ENCODE data around the gene EFHD2. TPM values are rescaled to one million over a fixed set of nuclear protein-coding genes. Genes with fewer than 3 reads are reported as not detected.
A peak's percentile ranks its signal among the peaks of the same experiment; 100 is the strongest.

Gene EFHD2
- polyA plus RNA-seq, 3 donors = 314 to 329 (median 323) TPM

- TF ChIP-seq CTCF (IDR thresholded peaks at IDR 0.05) = no peak
- intact Hi-C loops (cut with micrococcal nuclease) = loop anchor here in 1 of 2 donors (5.0 kb wide), 1 partner anchor 97 kb away; no protein-coding TSS in a partner anchor
- peaks cover 94% of the 10 kb centered on the region for H4K20me1 ChIP-seq (ENCODE audit: insufficient read depth, low read length)
- Mint-ChIP-seq H3K4me1 (peaks cover 75% of the 10 kb centered on the region), H3K36me3 (peaks cover 47 to 86% of the 10 kb centered on the region in 2 donors), H3K27me3 (ENCODE audit: low read depth in 3 of 3) (peaks cover 0 to 2% (median 2%) of the 10 kb centered on the region in 3 donors), H3K4me3 (peak overlapping the region in 1 of 2 donors; percentile 37), H3K9me3 (peaks cover 0 to 2% (median 0%) of the 10 kb centered on the region in 7 donors), H3K27ac (peak overlapping the region; percentile 85 to 99 (median 98))
- peaks cover 41 to 57% of the 10 kb centered on the region in 2 donors for H3K36me3 ChIP-seq (replicated peaks in 1 of 2; ENCODE audit: control insufficient read depth in 1 of 2, insufficient read depth in 2 of 2, low read length in 2 of 2)
- peaks cover 85 to 99% of the 10 kb centered on the region in 2 donors for H3K4me1 ChIP-seq (ENCODE audit: control insufficient read depth in 1 of 2, insufficient read depth in 2 of 2, low read length in 2 of 2)
- H3K4me3 ChIP-seq (replicated peaks in 1 of 3; ENCODE audit: low read depth in 2 of 3, low read length in 3 of 3) = peak overlapping the region in 1 of 3 experiments; percentile 24
- H3K79me2 ChIP-seq (ENCODE audit: insufficient read depth, low read length) = peaks cover 96% of the 10 kb centered on the region
- H3K9me3 ChIP-seq (replicated peaks in 1 of 2; ENCODE audit: control insufficient read depth in 1 of 2, insufficient read depth in 1 of 2, low read length in 2 of 2) = no peaks in the 10 kb centered on the region
- H3K9ac ChIP-seq (ENCODE audit: insufficient read depth, low read length, poor library complexity, severe bottlenecking) = no peak overlapping the region
- no peaks in the 10 kb centered on the region for H3K27me3 ChIP-seq (ENCODE audit: control insufficient read depth in 2 of 2, insufficient read depth in 2 of 2, low read length in 2 of 2)
- WGBS (ENCODE audit: insufficient coverage) = 97% methylated on average over 16 of the region's 18 CpGs
- peak overlapping the region; percentile 63 to 76 for H3K27ac ChIP-seq (ENCODE audit: low read depth in 1 of 2, low read length in 2 of 2)
- H2AFZ ChIP-seq (ENCODE audit: insufficient read depth, low read depth, low read length, poor library complexity, severe bottlenecking) = no peak overlapping the region
- peak overlapping the region; percentile 26 for H3K4me2 ChIP-seq (replicated peaks; ENCODE audit: extremely low read depth, low read length, poor library complexity, severe bottlenecking)
- DNase-seq = no peak
These were observed 9.3 kb downstream of the EFHD2 start for GRCh38 chr1:15418806-15419515.

DNA sequence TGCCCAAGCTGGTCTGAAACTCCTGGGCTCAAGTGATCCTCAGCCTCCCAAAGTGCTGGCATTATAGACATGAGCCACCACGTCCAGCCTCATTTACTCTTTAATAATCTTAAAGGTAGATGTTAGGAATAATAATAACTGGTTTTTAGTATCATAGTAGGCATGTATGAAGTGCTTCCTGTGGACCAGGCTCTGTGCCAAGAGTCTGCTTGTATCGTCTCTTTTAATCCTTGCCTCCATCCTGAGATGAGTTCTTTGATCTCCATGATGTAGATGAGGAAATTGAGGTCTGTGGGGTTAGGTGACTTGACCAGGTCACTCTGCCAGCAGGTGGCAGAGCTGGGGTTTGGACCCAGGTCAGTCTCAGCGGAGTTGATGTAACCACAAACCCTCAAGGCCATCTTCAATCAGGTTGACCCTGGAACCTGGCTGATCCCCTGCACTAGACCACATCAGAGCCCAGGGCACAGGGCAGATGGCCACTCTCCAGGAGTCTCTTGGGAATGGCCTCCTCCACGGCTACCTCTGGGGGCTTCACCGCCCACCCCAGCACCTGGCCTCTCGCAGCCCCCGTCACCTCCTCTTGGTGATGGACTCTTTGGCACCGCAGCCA lies 11.3 kb downstream of the EFHD2 start:
- 81% methylated on average over 7 of the region's 8 CpGs for WGBS (ENCODE audit: insufficient coverage)
- peak overlapping the region; percentile 64 to 77 for H3K27ac ChIP-seq (ENCODE audit: low read depth in 1 of 2, low read length in 2 of 2)
- no peak for DNase-seq
- peaks cover 45 to 64% of the 10 kb centered on the region in 2 donors for H3K36me3 ChIP-seq (replicated peaks in 1 of 2; ENCODE audit: control insufficient read depth in 1 of 2, insufficient read depth in 2 of 2, low read length in 2 of 2)
- peaks cover 47 to 86% of the 10 kb centered on the region in 2 donors for H3K36me3 Mint-ChIP-seq
- peaks cover 96% of the 10 kb centered on the region for H4K20me1 ChIP-seq (ENCODE audit: insufficient read depth, low read length)
- peaks cover 0 to 2% (median 2%) of the 10 kb centered on the region in 3 donors for H3K27me3 Mint-ChIP-seq (ENCODE audit: low read depth in 3 of 3)
- no peak for TF ChIP-seq CTCF (IDR thresholded peaks at IDR 0.05)
- H3K27ac Mint-ChIP-seq = peak overlapping the region; percentile 86 to 98 (median 90)
- intact Hi-C loops (cut with micrococcal nuclease) = no loop called here
- peak overlapping the region; percentile 20 to 59 for H3K4me3 Mint-ChIP-seq
- no peaks in the 10 kb centered on the region for H3K27me3 ChIP-seq (ENCODE audit: control insufficient read depth in 2 of 2, insufficient read depth in 2 of 2, low read length in 2 of 2)
- peaks cover 69% of the 10 kb centered on the region for H3K4me1 Mint-ChIP-seq
- peaks cover 65 to 88% of the 10 kb centered on the region in 2 donors for H3K4me1 ChIP-seq (ENCODE audit: control insufficient read depth in 1 of 2, insufficient read depth in 2 of 2, low read length in 2 of 2)
- no peaks in the 10 kb centered on the region for H3K9me3 Mint-ChIP-seq
- no peak overlapping the region for H3K9ac ChIP-seq (ENCODE audit: insufficient read depth, low read length, poor library complexity, severe bottlenecking)
- H3K4me3 ChIP-seq (replicated peaks in 1 of 3; ENCODE audit: low read depth in 2 of 3, low read length in 3 of 3) = peak overlapping the region in 1 of 3 experiments; percentile 25
- no peak overlapping the region for H2AFZ ChIP-seq (ENCODE audit: insufficient read depth, low read depth, low read length, poor library complexity, severe bottlenecking)
- peak overlapping the region; percentile 4 for H3K4me2 ChIP-seq (replicated peaks; ENCODE audit: extremely low read depth, low read length, poor library complexity, severe bottlenecking)
- peaks cover 97% of the 10 kb centered on the region for H3K79me2 ChIP-seq (ENCODE audit: insufficient read depth, low read length)
- no peaks in the 10 kb centered on the region for H3K9me3 ChIP-seq (replicated peaks in 1 of 2; ENCODE audit: control insufficient read depth in 1 of 2, insufficient read depth in 1 of 2, low read length in 2 of 2)
